ENCODE measurements around the gene MYBPH.

- TF ChIP-seq CTCF (conservative IDR thresholded peaks at IDR 0.05; ENCODE audit: low read depth, low read length) (no peak), EZH2 (IDR thresholded peaks at IDR 0.05; ENCODE audit: borderline replicate concordance, low read depth, low read length, poor library complexity, severe bottlenecking) (no peak)
These were observed 27.0 kb downstream of the MYBPH start for GRCh38 chr1:203148579-203148978.
